HFFc6 (cell line): ENCODE results near the gene CFAP53. TPM values are rescaled to one million over a fixed set of nuclear protein-coding genes. Genes with fewer than 3 reads are reported as not detected.

Experiments
- DNase-seq: peaks from one replicate; pipeline ENCODE4 v3.0.0-alpha.2; 2018
- H3K27ac Mint-ChIP-seq: 2 replicates; pipeline ENCODE4 v1.8.0; 2020; ENCODE audit warnings: mild to moderate bottlenecking, mixed read lengths
- H3K27me3 Mint-ChIP-seq: 2 replicates; pipeline ENCODE4 v1.8.0; 2021; ENCODE audit warnings: mild to moderate bottlenecking, moderate library complexity, mixed read lengths; ENCODE audit not compliant: insufficient read depth
- H3K36me3 Mint-ChIP-seq: 2 replicates; pipeline ENCODE4 v1.8.0; 2021; ENCODE audit warnings: low read depth, mixed read lengths
- H3K4me1 Mint-ChIP-seq: 2 replicates; pipeline ENCODE4 v1.8.0; 2020; ENCODE audit warnings: low read depth, mixed read lengths
- H3K4me3 Mint-ChIP-seq: 2 replicates; pipeline ENCODE4 v1.8.0; 2020; ENCODE audit warnings: mild to moderate bottlenecking, moderate library complexity, mixed read lengths
- H3K9me3 Mint-ChIP-seq: 2 replicates; pipeline ENCODE4 v1.8.0; 2020; ENCODE audit warnings: mild to moderate bottlenecking, mixed read lengths
- CTCF ChIP-seq: fragments of 200-600 bp; sonication (generic); IDR thresholded peaks from 2 replicates; pipeline ENCODE4 v1.5.0; 2021; ENCODE audit warnings: antibody characterized with exemption, mild to moderate bottlenecking
- total RNA-seq, 6 experiments: library from RNA; stranded (reverse); fragmentation: NEBNext Ultra II Directional; extraction: Animal tissue kit (Norgen Biotek cat#: 25700); gene quantifications; 2 replicates in 1 of 6; 3 replicates in 5 of 6; pipeline ENCODE4 v1.2.3, GENCODE V29; 2021

Gene CFAP53
- total RNA-seq, 6 experiments from 2014 or later: 0.10 to 0.17 (median 0.14) TPM; not detected in 3

GRCh38 chr18:50276452-50276851, 10.2 kb upstream of the CFAP53 start:
- peaks cover 30% of the 10 kb centered on the region for H3K4me1 Mint-ChIP-seq
- peaks cover 3% of the 10 kb centered on the region; the same call in 1 of the 2 replicates for H3K27me3 Mint-ChIP-seq
- H3K36me3 Mint-ChIP-seq: peaks cover 70% of the 10 kb centered on the region
- H3K4me3 Mint-ChIP-seq: no peak overlapping the region
- no peak for DNase-seq
- no peak for TF ChIP-seq CTCF
- H3K9me3 Mint-ChIP-seq: no peaks in the 10 kb centered on the region
- H3K27ac Mint-ChIP-seq: no peak overlapping the region

DNA sequence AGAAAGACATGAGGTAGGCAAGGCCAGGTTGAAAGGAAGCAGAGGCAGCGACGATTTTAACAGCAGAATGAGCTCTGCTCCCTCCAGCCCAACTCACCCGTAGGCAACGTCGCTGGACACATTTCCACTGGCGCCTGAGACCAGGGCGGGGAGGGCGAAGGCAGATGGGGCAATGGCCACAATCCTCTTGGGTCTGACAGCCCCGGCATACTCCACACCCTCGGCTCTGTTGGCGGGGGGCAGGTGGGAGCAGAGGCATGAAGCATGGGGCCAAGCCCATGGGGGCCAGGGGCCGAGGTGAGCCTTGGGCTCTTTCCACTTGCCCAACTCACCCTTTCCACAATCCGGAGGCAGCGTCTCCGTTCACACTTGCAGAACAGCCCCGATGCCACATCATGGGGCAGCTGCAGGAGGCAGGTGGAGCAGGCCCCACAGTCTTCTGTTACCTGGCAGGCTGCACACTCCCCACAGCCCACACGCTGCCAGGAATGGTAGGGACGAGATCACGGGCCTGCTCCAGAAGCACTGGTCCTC, 9.3 kb upstream of the CFAP53 start:
- peaks cover 69% of the 10 kb centered on the region for H3K36me3 Mint-ChIP-seq
- no peak overlapping the region for H3K4me3 Mint-ChIP-seq
- peak overlapping the region; percentile 48; the same call in 1 of the 2 replicates for H3K27ac Mint-ChIP-seq
- H3K9me3 Mint-ChIP-seq: no peaks in the 10 kb centered on the region
- no peak for DNase-seq
- no peak for TF ChIP-seq CTCF
- H3K4me1 Mint-ChIP-seq: peaks cover 27% of the 10 kb centered on the region
- no peaks in the 10 kb centered on the region; the same call in 1 of the 2 replicates for H3K27me3 Mint-ChIP-seq

GRCh38 chr18:50274941-50275340, 8.6 kb upstream of the CFAP53 start:
- Mint-ChIP-seq H3K36me3 (peaks cover 69% of the 10 kb centered on the region), H3K9me3 (no peaks in the 10 kb centered on the region), H3K4me3 (no peak overlapping the region), H3K27ac (peak overlapping the region; percentile 48; the same call in 1 of the 2 replicates), H3K27me3 (no peaks in the 10 kb centered on the region; the same call in 1 of the 2 replicates), H3K4me1 (peaks cover 20% of the 10 kb centered on the region)
- no peak for DNase-seq
- TF ChIP-seq CTCF: no peak

DNA sequence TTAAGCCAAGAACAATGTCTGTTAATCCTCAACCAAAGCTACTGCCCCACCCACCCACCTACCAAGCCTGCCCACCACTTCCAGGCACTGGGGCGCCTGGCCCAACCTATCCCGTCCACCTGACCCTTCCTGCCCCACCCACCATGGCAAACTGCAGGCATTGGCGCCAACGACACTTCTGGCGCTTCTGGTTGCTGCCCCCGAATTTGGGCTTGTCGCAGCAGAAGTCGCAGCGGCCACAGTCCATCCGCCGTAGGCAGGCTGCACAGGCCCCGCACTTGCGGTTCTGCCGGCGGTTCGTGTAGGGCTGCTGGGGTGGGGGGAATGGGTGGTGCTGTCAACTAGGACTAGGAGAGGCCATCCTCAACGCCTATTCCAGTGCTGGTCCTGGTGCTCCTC, 7.7 kb upstream of the CFAP53 start:
- 0 out of 2 replicates have a peak, but pooled peaks cover 2% of the 10 kb centered on the region for H3K9me3 Mint-ChIP-seq
- no peak overlapping the region for H3K4me3 Mint-ChIP-seq
- H3K4me1 Mint-ChIP-seq: peaks cover 14% of the 10 kb centered on the region
- no peak for DNase-seq
- H3K27me3 Mint-ChIP-seq: no peaks in the 10 kb centered on the region; the same call in 1 of the 2 replicates
- H3K27ac Mint-ChIP-seq: no peak overlapping the region
- no peak for TF ChIP-seq CTCF
- H3K36me3 Mint-ChIP-seq: peaks cover 74% of the 10 kb centered on the region

DNA sequence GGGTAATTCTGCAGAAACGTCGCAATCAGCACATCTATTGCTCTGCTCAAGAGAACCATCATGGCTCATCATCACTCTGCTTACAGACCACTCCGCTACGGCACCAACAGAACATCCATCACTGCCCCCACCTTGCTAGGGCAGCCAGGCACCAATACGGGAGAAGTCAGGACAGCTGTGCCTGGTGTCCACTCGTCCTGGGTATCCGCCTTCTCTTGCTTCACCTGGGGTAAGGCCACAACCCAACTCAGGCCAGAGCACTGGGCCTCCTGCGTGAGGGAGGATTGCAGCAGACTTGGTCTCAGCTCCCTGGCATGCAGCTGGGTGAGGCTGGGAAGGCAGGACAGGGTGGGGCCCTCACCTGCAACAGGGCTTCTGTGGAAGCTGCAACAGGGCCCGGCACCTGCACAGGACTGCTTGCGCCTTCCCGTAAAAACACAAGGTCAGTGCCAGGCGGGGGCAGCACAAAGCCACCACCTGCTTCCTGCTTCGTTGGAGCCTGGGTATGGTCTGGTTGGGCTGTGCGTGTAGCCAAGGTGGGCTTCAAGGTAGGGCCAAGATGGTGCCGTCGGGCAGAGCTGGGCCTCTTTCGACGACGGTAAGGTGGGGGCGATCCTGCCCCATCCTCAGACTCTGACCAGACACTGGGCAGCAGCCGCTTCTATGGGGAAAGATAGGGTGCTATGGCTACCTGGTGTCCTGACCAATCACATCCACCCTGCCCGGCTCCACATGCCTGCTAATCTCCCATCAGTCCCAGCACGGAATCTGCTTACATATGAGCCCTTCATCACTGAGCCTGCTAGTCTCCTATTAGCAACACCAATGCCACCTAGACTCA, 7.1 kb upstream of the CFAP53 start:
- no peak for DNase-seq
- H3K36me3 Mint-ChIP-seq: peaks cover 75% of the 10 kb centered on the region
- peaks cover 8% of the 10 kb centered on the region for H3K4me1 Mint-ChIP-seq
- no peak overlapping the region for H3K4me3 Mint-ChIP-seq
- no peak overlapping the region for H3K27ac Mint-ChIP-seq
- 0 out of 2 replicates have a peak, but pooled peaks cover 3% of the 10 kb centered on the region for H3K9me3 Mint-ChIP-seq
- no peaks in the 10 kb centered on the region; the same call in 1 of the 2 replicates for H3K27me3 Mint-ChIP-seq
- no peak for TF ChIP-seq CTCF
